ENCODE data around the gene MAD2L1BP.

Gene MAD2L1BP

GRCh38 chr6:43678341-43678740 is 42.7 kb downstream of the MAD2L1BP start:
- no peak for DNase-seq (ENCODE audit: low read depth in 1 of 2, low spot score in 1 of 2)
- TF ChIP-seq POLR2AphosphoS5 (IDR thresholded peaks at IDR 0.05; ENCODE audit: low read depth), result no peak
- no peak for TF ChIP-seq SPI1 (IDR thresholded peaks at IDR 0.05; ENCODE audit: borderline replicate concordance, low read depth)
- TF ChIP-seq GABPA (IDR thresholded peaks at IDR 0.05; ENCODE audit: low read depth), result no peak
- no peak for TF ChIP-seq CTCF (IDR thresholded peaks at IDR 0.05; ENCODE audit: insufficient read depth, low read length)
- TF ChIP-seq REST (IDR thresholded peaks at IDR 0.05; ENCODE audit: insufficient replicate concordance, low read depth), result no peak
- H3K4me3 ChIP-seq (replicated peaks; ENCODE audit: insufficient read depth, low read length), result no peak overlapping the region
- no peaks in the 10 kb centered on the region for H3K27me3 ChIP-seq (ENCODE audit: insufficient read depth, poor library complexity, severe bottlenecking)
- no peak overlapping the region for H3K27ac ChIP-seq (replicated peaks)

GRCh38 chr6:43679057-43679456 is 43.4 kb downstream of the MAD2L1BP start:
- Histone ChIP-seq H3K4me3 (replicated peaks; ENCODE audit: insufficient read depth, low read length) (no peak overlapping the region), H3K27ac (replicated peaks) (no peak overlapping the region), H3K27me3 (ENCODE audit: insufficient read depth, poor library complexity, severe bottlenecking) (no peaks in the 10 kb centered on the region)
- TF ChIP-seq SPI1 (IDR thresholded peaks at IDR 0.05; ENCODE audit: borderline replicate concordance, low read depth), result no peak
- TF ChIP-seq REST (IDR thresholded peaks at IDR 0.05; ENCODE audit: insufficient replicate concordance, low read depth), result no peak
- no peak for TF ChIP-seq CTCF (IDR thresholded peaks at IDR 0.05; ENCODE audit: insufficient read depth, low read length)
- no peak for TF ChIP-seq POLR2AphosphoS5 (IDR thresholded peaks at IDR 0.05; ENCODE audit: low read depth)
- TF ChIP-seq GABPA (IDR thresholded peaks at IDR 0.05; ENCODE audit: low read depth), result no peak
- no peak for DNase-seq (ENCODE audit: low read depth in 1 of 2, low spot score in 1 of 2)

GRCh38 chr6:43680308-43681200 is 44.9 kb downstream of the MAD2L1BP start:
- no peak for DNase-seq (ENCODE audit: low read depth in 1 of 2, low spot score in 1 of 2)
- H3K27me3 ChIP-seq (ENCODE audit: insufficient read depth, poor library complexity, severe bottlenecking), result no peaks in the 10 kb centered on the region
- no peak overlapping the region for H3K27ac ChIP-seq (replicated peaks)
- H3K4me3 ChIP-seq (replicated peaks; ENCODE audit: insufficient read depth, low read length), result no peak overlapping the region
- TF ChIP-seq POLR2AphosphoS5 (IDR thresholded peaks at IDR 0.05; ENCODE audit: low read depth) (no peak), SPI1 (IDR thresholded peaks at IDR 0.05; ENCODE audit: borderline replicate concordance, low read depth) (no peak), REST (IDR thresholded peaks at IDR 0.05; ENCODE audit: insufficient replicate concordance, low read depth) (no peak), CTCF (IDR thresholded peaks at IDR 0.05; ENCODE audit: insufficient read depth, low read length) (no peak), GABPA (IDR thresholded peaks at IDR 0.05; ENCODE audit: low read depth) (no peak)

All from HL-60 (cell line).